ENCODE data around the gene SYT1.

The SYT1 gene

GRCh38 chr12:79454338-79454843 lies 589.8 kb downstream of the SYT1 start:
- no peak for DNase-seq

- DNase-seq = no peak
These were observed 590.7 kb downstream of the SYT1 start for GRCh38 chr12:79455286-79455685.

GRCh38 chr12:79482323-79482722 lies 617.7 kb downstream of the SYT1 start:
- no peak for DNase-seq

- no peak for DNase-seq
These were observed 618.3 kb downstream of the SYT1 start for GRCh38 chr12:79482921-79483320.

GRCh38 chr12:79486154-79486553 lies 621.6 kb downstream of the SYT1 start:
- DNase-seq = no peak

GRCh38 chr12:79487386-79488110 lies 623.0 kb downstream of the SYT1 start:
- DNase-seq = no peak

Measured in stimulated activated CD4-positive, alpha-beta T cell treated with anti-CD3 and anti-CD28 coated beads, Interleukin-15, amount 100 ng/mL, for 24 hours (primary cell).